Measurements from ENCODE around the gene BGLAP.

BGLAP gene

DNA sequence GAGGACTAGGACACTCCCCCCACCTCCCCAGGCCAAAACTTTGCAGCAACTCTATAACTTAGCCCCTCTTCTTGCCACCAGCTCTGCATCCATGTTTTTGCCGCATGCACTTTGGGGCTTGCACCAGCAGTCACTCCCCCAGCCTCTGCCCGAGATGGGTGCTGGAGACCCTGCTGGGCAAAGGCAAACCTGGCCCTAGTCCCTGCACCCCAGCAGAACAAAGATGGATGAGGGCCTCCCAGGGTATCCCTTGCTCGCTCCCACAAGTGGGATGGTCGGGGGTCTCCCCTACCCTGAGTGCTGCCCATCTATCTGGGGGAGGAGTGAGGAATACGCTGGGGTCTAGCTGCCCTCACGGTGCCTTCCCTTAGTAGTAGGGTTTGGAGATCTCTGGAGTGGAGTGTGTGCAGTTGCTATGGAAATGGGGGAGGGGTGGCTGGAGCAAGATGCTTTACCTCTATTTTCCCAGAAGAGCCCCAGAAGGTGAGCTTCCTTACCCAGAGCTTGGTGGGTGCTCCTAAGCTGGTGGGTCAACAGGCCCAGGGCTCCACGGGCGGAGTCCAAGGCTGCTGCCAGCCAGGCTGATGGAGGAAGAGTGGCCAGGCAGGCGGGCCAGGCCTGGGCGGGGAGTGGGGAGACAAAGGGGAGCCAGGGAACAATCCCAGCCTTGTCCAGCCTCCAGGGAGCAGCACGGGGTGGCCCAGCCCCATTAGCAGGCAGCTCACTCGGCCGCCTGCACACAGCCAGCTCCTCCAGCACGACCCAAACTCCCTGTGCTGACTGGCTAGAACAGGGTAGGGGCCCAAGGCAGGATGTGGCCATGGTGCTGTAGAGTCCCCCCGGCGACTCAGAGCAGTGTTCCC, 5.7 kb downstream of the BGLAP start, which contains the start of gene PAQR6:
Gene PAQR6 (minus strand): TSS at position 597 of the 863 bp plus-strand sequence. CDS start 1,325 bp downstream, outside the sequence.
- Histone ChIP-seq H3K9me3 (ENCODE audit: insufficient read depth, low read length, severe bottlenecking) (no peaks in the 10 kb centered on the region), H3K4me1 (ENCODE audit: insufficient read depth, low read length) (no peaks in the 10 kb centered on the region), H4K20me1 (ENCODE audit: insufficient read depth, low read length) (peaks cover 17% of the 10 kb centered on the region), H3K4me3 (ENCODE audit: low read depth in 1 of 2, low read length in 2 of 2) (no peak within 1 kb of the TSS), H2AFZ (ENCODE audit: low read depth, low read length) (no peak within 1 kb of the TSS), H3K27ac (ENCODE audit: low read length) (no peak within 1 kb of the TSS), H3K27me3 (ENCODE audit: insufficient read depth, low read length, poor library complexity) (no peaks in the 10 kb centered on the region), H3K9ac (ENCODE audit: low read depth, low read length) (no peak within 1 kb of the TSS), H3K36me3 (ENCODE audit: insufficient read depth, low read length) (peaks cover 40% of the 10 kb centered on the region), H3K4me2 (ENCODE audit: insufficient read depth, low read length) (no peak within 1 kb of the TSS), H3K79me2 (ENCODE audit: insufficient read depth, low read length) (no peaks in the 10 kb centered on the region)
- DNase-seq: no peak
- TF ChIP-seq, protein P1, sequence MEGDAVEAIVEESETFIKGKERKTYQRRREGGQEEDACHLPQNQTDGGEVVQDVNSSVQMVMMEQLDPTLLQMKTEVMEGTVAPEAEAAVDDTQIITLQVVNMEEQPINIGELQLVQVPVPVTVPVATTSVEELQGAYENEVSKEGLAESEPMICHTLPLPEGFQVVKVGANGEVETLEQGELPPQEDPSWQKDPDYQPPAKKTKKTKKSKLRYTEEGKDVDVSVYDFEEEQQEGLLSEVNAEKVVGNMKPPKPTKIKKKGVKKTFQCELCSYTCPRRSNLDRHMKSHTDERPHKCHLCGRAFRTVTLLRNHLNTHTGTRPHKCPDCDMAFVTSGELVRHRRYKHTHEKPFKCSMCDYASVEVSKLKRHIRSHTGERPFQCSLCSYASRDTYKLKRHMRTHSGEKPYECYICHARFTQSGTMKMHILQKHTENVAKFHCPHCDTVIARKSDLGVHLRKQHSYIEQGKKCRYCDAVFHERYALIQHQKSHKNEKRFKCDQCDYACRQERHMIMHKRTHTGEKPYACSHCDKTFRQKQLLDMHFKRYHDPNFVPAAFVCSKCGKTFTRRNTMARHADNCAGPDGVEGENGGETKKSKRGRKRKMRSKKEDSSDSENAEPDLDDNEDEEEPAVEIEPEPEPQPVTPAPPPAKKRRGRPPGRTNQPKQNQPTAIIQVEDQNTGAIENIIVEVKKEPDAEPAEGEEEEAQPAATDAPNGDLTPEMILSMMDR (IDR thresholded peaks at IDR 0.05; ENCODE audit: borderline replicate concordance, extremely low read depth, low read length, poor library complexity, severe bottlenecking): no peak
- TF ChIP-seq EZH2 (IDR thresholded peaks at IDR 0.05; ENCODE audit: borderline replicate concordance, low read depth, low read length, severe bottlenecking): no peak
- peak; percentile 17; the same call in 2 of the 3 replicates for ATAC-seq (ENCODE audit: insufficient read depth, low read depth)

GRCh38 chr1:156248323-156248683, 6.3 kb downstream of the BGLAP start:
- DNase-seq (no peak), ATAC-seq (ENCODE audit: insufficient read depth, low read depth) (0 out of 3 replicates have a peak, but pooled peaks have one; percentile 1)
- Histone ChIP-seq H3K27me3 (ENCODE audit: insufficient read depth, low read length, poor library complexity) (no peaks in the 10 kb centered on the region), H3K79me2 (ENCODE audit: insufficient read depth, low read length) (no peaks in the 10 kb centered on the region), H3K9ac (ENCODE audit: low read depth, low read length) (no peak overlapping the region), H3K27ac (ENCODE audit: low read length) (no peak overlapping the region), H3K4me3 (ENCODE audit: low read depth in 1 of 2, low read length in 2 of 2) (no peak overlapping the region), H4K20me1 (ENCODE audit: insufficient read depth, low read length) (peaks cover 17% of the 10 kb centered on the region), H3K36me3 (ENCODE audit: insufficient read depth, low read length) (peaks cover 46% of the 10 kb centered on the region), H3K4me2 (ENCODE audit: insufficient read depth, low read length) (no peak overlapping the region), H3K9me3 (ENCODE audit: insufficient read depth, low read length, severe bottlenecking) (no peaks in the 10 kb centered on the region), H3K4me1 (ENCODE audit: insufficient read depth, low read length) (no peaks in the 10 kb centered on the region), H2AFZ (ENCODE audit: low read depth, low read length) (no peak overlapping the region)
- no peak for TF ChIP-seq EZH2 (IDR thresholded peaks at IDR 0.05; ENCODE audit: borderline replicate concordance, low read depth, low read length, severe bottlenecking)
- TF ChIP-seq, protein P1 (IDR thresholded peaks at IDR 0.05; ENCODE audit: borderline replicate concordance, extremely low read depth, low read length, poor library complexity, severe bottlenecking): no peak

GRCh38 chr1:156249593-156249992, 7.6 kb downstream of the BGLAP start:
- Histone ChIP-seq H3K9me3 (ENCODE audit: insufficient read depth, low read length, severe bottlenecking) (no peaks in the 10 kb centered on the region), H4K20me1 (ENCODE audit: insufficient read depth, low read length) (peaks cover 17% of the 10 kb centered on the region), H3K36me3 (ENCODE audit: insufficient read depth, low read length) (peaks cover 59% of the 10 kb centered on the region), H2AFZ (ENCODE audit: low read depth, low read length) (no peak overlapping the region), H3K4me2 (ENCODE audit: insufficient read depth, low read length) (no peak overlapping the region), H3K4me1 (ENCODE audit: insufficient read depth, low read length) (no peaks in the 10 kb centered on the region), H3K4me3 (ENCODE audit: low read depth in 1 of 2, low read length in 2 of 2) (no peak overlapping the region), H3K9ac (ENCODE audit: low read depth, low read length) (no peak overlapping the region), H3K79me2 (ENCODE audit: insufficient read depth, low read length) (no peaks in the 10 kb centered on the region), H3K27ac (ENCODE audit: low read length) (no peak overlapping the region), H3K27me3 (ENCODE audit: insufficient read depth, low read length, poor library complexity) (no peaks in the 10 kb centered on the region)
- no peak for ATAC-seq (ENCODE audit: insufficient read depth, low read depth)
- TF ChIP-seq, protein P1 (IDR thresholded peaks at IDR 0.05; ENCODE audit: borderline replicate concordance, extremely low read depth, low read length, poor library complexity, severe bottlenecking): no peak
- TF ChIP-seq EZH2 (IDR thresholded peaks at IDR 0.05; ENCODE audit: borderline replicate concordance, low read depth, low read length, severe bottlenecking): no peak
- no peak for DNase-seq

All from DND-41 (cell line).